Hematopoietic multipotent progenitor cell (in vitro differentiated cells): Measurements from ENCODE around the gene KCNAB2. TPM values are rescaled to one million over a fixed set of nuclear protein-coding genes. Genes with fewer than 3 reads are reported as not detected.
A peak's percentile ranks its signal among the peaks of the same experiment; 100 is the strongest.
"Not testable (repeated sequence)": the region's sequence is repeated elsewhere in the genome, so short reads cannot be mapped to it uniquely, and the experiment has no call there.

Experiments used
- DNase-seq, 3 donors: peaks; one replicate each; pipeline ENCODE4 v3.0.0-alpha.2; 2011 to 2015; ENCODE audit warnings: low read depth in 2 of 3, low spot score in 2 of 3
- total RNA-seq: library from RNA; depleted of rRNA; stranded (reverse); fragments of >200 nt; gene quantifications from one replicate; pipeline ENCODE4 v1.2.3, GENCODE V29; 2012

KCNAB2 gene
- total RNA-seq, 1 donor: 96.4 TPM

DNA sequence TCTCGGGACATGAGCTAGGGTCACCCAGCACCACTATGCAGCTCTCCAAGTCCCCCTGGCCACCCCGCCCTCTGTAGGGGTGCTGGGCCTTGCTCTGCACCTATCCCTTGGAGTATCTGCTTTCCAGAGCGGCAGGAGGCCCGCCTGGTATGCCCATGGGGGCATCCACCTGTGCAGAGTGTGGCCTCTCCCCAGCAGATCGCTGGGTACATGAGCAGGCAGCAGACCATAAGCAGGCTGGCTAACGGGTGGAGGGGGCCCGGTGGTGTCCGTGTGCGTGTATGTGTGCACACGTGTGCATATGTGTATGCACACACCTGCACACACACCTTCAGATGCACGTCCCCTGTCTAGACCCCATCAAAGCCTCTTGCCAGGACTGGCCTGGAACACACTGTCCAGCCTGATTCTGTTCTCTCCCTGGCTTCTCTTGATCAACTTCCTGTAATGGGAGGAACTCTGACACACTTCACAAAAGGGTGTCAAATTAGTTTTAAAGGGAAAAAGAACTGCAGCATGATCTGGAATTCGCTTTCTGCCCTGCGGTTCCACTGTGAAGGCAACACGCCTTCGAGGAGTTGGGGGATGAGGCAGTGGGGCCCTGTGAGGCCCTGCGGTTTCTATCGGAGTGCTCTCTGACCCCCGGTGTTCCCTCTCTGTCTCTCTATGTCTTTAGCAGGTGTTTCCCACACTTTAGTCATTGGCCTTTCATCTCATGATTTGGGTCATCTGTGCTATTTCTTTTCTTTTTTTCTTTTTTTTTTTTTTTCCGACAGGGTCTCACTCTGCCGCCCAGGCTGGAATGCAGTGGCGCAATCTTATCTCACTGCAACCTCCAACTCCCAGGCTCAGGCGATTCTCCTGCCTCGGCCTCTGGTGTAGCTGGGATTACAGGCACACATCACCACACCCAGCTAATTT lies 36.3 kb upstream of the KCNAB2 start:
- DNase-seq: no peak

GRCh38 chr1:6010554-6010953 lies 35.1 kb upstream of the KCNAB2 start:
- no peak for DNase-seq

DNA sequence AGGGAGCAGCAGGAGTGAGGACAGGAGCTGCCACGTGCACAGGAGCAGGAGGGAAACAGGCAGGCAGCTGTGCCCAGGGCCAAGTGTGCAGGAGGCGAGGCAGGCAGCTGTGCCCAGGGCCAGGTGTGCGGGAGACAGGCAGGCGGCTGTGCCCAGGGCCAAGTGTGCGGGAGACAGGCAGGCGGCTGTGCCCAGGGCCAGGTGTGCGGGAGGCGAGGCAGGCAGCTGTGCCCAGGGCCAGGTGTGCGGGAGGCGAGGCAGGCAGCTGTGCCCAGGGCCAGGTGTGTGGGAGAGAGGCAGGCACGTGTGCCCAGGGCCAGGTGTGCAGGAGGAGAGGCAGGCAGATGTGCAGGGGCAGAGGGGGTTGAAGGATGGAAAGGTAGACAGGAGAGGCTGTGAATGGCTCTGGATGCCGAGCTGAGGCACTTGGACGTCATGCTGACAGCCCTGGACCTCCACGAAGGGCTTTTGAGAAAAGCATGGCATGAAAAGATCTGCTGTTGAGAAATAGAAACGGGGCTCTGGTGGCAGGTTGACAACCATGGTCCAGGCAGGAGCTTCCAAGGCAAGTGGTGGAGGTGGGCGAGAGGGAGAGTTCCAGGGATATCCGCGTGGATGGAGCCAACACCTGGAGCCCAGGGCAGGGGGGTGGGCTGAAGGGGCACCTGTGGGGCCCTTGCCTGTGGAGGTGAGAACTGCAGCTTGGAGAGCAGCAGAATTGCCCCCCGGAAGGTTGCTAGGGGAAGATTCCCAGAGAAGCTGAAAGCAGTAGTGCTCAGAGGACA lies 34.3 kb upstream of the KCNAB2 start:
- no peak for DNase-seq

- DNase-seq: no peak
Measured at GRCh38 chr1:6011946-6012258, 33.8 kb upstream of the KCNAB2 start.

DNA sequence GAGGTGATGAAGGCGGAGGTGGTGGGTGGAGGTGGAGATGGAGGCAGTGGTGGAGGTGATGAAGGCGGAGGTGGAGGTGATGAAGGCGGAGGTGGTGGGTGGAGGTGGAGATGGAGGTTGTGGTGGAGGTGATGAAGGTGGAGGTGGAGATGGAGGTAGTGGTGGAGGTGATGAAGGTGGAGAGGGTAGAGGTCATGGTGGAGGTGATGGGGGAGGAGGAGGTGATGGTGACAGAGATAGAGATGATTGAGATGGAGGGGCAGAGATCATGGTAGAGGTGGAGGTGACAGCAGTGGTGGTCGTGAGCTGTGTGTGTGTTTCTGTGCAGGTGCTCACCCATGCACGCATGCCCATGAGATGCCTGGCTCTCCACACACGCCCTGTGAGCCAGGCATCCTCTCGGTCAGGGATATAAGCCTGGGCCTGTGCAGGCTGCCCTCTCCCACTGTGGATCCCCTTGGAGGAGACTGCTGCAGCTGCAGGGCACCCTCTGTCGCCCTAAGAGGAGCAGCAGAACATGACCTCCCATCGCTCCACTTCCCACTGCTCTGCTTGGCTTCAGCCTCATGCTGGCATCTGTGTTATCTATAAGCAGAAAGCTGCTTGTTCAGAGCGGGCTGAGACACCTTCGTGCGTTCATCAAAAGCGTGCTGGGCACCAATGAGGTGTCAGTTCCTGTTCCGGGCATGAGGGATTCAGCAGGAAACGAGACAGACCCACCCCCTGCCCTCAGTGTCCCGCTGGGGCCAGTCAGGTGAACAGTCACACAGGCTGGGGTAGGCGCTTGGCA lies 33.0 kb upstream of the KCNAB2 start:
- DNase-seq: no peak

GRCh38 chr1:6013491-6013890 lies 32.2 kb upstream of the KCNAB2 start:
- DNase-seq: no peak

GRCh38 chr1:6014130-6014999 lies 31.3 kb upstream of the KCNAB2 start:
- no peak for DNase-seq

GRCh38 chr1:6016191-6016865 lies 29.4 kb upstream of the KCNAB2 start:
- DNase-seq: no peak

DNA sequence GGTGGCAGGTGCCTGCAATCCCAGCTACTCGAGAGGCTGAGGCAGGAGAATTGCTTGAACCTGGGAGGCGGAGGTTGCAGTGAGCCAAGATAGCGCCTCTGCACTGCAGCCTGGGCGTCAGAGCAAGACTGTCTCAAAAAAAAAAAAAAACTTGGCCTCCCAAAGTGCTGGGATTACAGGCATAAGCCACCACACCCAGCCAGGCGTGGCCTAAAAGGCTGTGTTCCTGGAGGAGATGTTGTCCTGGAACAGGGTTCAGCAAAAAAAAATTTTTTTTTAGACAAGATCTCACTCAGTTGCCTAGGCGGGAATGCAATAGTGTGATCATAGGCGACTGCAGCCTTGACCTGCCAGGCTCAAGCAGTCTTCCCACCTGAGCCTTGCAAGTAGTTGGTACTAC lies 28.0 kb upstream of the KCNAB2 start:
- DNase-seq: not testable (repeated sequence)

DNA sequence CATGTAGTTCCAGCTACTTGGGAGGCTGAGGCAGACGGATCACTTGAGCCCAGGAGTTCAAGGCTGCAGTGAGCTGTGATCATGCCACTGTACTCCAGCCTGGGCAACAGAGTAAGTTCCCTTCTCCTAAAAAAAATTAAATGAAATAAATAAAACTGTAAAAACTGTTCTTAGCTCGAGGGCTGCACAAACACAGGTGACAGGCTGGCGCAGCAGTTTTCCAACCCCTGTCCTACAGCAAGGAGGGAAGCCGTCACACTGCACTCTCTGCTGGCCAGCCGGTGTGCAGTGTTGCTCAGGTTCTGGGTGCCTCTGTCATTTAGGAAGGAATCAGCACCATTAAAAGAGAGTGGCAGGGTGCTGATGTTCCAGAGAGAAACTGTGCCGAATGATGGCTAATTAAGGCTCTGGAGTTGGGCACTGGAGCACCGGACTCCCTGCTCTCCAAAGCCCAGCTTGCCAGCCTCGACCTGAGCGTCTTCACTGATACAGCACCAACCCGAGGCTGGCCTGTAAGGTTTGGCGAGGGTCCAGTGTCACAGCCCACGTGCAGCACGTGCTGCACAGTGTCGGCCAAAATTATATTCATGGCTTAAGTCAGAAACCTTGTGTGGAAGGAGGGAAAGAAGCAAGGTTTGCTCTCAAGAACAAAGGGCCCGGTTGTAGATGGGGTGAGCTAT lies 26.4 kb upstream of the KCNAB2 start:
- DNase-seq: no peak

- no peak for DNase-seq
Measured at GRCh38 chr1:6022193-6022592, 23.5 kb upstream of the KCNAB2 start.

DNA sequence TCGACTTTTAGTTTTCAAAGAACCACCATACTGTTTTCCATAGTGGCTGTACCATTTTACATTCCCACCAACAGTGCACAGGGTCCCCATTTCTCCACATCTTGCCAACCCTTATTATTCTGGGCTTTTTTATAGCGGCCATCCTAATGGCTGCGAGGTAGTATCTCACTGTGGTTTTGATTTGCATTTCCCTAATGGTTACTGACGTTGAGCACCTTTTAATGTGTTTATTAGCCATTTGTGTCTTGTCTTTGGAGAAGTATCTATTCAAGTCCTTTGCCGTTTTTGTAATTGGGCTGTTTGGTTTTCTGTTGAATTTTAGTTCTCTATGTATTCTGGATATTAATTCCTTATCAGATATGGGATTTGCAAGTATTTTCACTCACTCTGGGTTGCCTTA lies 22.3 kb upstream of the KCNAB2 start:
- no peak for DNase-seq

DNA sequence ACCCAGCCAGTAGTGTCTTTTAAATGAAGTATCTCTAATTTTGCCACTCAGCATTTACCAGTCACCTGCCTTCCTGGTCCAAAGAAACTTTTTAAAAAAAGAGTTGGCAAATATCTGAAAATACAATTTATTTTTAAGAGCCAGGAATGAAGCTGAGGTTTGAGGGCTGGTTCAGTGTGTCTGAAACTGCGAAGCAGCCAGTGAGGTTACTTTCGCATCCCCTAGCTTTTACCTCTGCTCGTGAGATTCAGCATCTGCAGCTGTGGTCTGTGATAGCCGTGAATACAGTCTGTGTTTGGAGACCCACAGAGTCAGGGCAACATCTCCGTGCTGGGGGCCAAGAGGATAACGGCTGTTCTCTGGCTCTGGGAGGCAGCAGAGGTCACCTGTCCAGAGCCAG lies 21.3 kb upstream of the KCNAB2 start:
- no peak for DNase-seq

DNA sequence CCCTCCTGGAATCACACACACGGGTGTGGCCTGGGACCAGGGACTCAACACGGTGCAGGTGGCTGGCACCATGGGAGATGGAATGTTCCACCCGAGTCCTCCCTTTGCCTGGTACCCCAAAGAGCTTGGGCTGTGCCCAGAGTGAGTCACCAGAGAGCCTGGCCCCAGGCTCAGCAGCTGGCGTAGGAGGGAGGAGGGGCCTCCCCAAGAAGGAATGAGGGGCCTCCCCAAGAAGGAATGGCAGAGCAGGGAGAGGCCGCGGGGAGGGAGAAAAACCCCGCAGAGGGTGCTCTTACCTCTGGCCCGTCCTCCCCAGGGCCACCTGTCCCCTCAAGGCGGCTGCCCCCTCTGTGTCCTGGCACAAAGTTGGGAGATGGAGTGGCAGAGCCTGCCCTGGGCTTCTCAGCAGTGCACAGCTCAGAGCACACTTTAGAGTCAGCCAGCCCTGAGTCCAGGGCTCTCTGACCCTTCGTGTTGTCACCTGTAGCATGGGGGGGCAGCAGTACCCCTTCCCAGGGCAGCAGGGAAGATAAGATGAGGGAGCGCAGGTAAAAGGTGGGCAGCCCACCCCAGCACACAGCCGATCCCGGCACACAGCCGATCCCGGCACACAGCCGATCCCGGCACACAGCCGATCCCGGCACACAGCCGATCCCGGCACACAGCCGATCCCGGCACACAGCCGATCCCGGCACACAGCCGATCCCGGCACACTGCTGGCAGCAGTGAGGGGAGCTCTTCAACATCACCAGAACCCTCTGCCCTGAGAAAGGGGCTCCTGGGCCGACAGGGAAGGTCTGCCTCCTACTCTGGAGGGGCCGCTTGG lies 20.2 kb upstream of the KCNAB2 start:
- DNase-seq: peak in 1 of 3 donors; percentile 40

GRCh38 chr1:6026095-6026809 lies 19.4 kb upstream of the KCNAB2 start:
- peak; percentile 82 to 97 (median 95) for DNase-seq

DNA sequence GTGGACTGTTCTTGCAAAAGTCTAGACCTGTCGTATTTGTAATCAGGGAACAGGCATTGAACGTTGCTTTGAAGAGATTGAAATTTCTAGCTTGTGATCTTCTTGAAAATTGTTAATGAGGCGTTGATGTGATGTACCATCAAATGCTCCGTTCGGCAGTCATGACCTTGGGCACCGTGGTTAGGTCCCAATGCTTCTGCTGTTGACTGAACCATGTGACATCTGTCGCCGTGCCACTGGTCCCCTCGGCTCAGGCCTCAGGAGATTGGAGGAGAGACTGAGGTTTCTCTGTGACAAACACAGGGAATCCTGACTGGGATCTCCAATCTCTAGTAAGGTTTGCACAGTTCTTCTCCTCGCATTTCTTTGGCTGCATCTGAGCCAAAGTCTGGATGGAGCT lies 18.1 kb upstream of the KCNAB2 start:
- DNase-seq: no peak

GRCh38 chr1:6028042-6028850 lies 17.4 kb upstream of the KCNAB2 start:
- peak; percentile 45 to 92 (median 89) for DNase-seq
